ENCODE results near the gene PNKP.

Gene PNKP

DNA sequence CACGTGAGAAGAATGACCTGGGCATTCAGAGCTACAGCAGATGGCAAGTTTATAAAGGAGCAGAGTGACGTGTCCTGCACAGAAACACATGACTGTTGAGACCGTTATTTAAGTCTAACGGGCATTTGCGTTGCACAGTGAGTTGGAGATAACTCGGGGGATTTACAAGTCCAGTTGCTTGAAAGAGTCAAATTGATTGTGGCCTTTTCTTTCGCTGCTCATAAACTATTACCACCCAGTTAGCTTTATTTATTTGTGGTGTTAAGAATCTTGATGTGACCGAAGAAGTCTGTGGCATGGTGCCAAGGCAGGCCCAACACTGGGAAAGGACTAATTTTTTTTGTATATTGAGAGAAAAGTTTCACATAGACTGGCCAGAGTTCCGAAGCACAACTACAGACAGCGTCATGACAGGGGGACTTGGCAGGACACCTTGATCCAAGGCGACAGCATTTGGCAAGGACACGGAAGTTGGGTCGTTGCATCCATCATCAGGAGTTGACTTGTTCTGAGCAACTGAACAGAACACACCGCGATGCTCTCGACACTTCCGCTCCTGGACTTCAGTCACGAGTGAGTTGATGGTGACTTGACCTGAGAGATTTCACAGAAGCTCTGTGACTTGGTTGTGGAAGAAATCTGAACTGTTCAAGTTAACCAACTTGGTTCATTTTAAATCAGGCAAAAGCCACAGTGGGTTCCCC lies 28.3 kb downstream of the PNKP start:
- Mint-ChIP-seq H3K9me3 (no peaks in the 10 kb centered on the region), H3K4me1 (ENCODE audit: low read depth) (no peaks in the 10 kb centered on the region), H3K27me3 (ENCODE audit: low read depth) (no peaks in the 10 kb centered on the region), H3K36me3 (ENCODE audit: low read depth) (peaks cover 18% of the 10 kb centered on the region), H3K4me3 (no peak overlapping the region), H3K27ac (no peak overlapping the region)

DNA sequence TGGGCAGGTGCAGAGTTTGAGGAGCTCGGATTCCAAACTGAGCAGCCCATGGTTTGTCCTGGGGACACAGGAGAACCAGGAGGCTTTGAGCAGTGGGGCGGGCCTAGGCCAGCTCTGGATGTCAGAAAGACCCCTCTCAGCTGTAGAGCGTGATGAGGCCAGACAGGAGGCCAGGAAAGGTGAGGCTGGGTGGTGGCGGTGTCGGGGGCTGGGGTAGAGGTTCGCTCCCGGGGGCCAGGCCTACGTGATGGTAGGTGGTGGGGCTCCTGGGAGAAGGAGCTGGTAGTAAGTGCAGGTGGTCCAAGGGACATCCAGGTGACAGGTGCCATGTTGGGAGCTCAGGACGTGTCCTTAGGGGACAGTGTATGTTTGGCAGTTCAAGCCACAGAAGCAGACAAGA lies 30.0 kb downstream of the PNKP start:
- Mint-ChIP-seq H3K4me3 (no peak overlapping the region), H3K9me3 (no peaks in the 10 kb centered on the region), H3K27me3 (ENCODE audit: low read depth) (no peaks in the 10 kb centered on the region), H3K4me1 (ENCODE audit: low read depth) (no peaks in the 10 kb centered on the region), H3K27ac (no peak overlapping the region), H3K36me3 (ENCODE audit: low read depth) (peaks cover 28% of the 10 kb centered on the region)

DNA sequence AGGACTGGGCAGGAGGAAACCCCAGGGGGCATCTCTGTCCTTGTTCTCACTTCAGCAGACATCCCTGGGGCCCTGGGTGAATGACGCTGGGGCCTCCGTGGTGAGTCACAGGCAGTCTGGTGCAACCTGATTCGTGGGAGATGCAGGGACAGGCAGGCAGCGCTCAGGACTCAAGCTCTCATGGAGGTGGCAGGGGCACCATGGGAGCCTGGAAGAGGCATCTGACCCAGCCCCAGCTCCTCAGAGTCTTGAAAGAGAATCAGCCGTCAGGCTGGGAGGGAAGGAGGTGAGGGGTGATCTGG lies 30.4 kb downstream of the PNKP start:
- Mint-ChIP-seq H3K4me3 (no peak overlapping the region), H3K36me3 (ENCODE audit: low read depth) (peaks cover 30% of the 10 kb centered on the region)

DNA sequence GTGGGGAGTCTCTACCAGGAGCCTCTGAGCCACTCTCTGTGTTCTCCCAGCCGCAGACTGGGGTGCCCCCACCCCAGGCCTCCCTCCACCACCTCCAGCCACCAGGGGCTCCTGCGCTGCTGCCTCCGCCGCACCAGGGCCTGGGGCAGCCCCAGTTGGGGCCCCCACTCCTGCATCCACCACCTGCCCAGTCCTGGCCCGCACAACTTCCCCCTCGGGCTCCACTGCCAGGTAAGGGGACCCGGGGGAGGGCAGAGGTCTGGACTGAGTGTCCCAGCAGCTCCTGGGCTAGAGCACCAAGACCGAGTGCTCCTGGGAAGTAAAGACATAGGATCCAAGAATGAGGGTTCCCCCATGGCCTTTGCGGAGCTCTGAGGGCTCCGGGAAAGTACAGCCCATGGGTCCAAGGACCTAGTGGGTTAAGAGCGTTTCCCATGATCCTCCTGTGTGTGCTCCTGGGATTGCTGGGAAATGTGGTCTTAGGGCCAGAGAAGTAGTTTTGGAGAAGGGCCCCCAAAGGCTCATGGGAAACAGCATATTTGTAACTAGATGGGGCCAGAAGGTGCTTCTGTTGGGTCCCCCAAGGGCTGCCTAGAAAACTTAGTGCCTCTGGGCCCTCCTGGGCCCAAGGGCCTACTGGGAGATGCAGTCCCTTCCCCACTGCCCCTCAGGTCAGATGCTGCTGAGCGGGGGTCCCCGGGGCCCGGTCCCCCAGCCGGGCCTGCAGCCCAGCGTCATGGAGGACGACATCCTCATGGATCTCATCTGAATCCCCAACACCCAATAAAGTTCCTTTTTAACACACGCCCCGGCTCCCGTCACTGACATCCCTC lies 31.0 kb downstream of the PNKP start:
- H3K9me3 Mint-ChIP-seq = no peaks in the 10 kb centered on the region
- peaks cover 30% of the 10 kb centered on the region for H3K36me3 Mint-ChIP-seq (ENCODE audit: low read depth)
- no peak overlapping the region for H3K4me3 Mint-ChIP-seq
- H3K4me1 Mint-ChIP-seq (ENCODE audit: low read depth) = no peaks in the 10 kb centered on the region
- no peaks in the 10 kb centered on the region for H3K27me3 Mint-ChIP-seq (ENCODE audit: low read depth)
- no peak overlapping the region for H3K27ac Mint-ChIP-seq

More for the DNA sequence above, 30.4 kb downstream of the PNKP start:
- Mint-ChIP-seq H3K4me1 (ENCODE audit: low read depth) (no peaks in the 10 kb centered on the region), H3K27ac (no peak overlapping the region), H3K27me3 (ENCODE audit: low read depth) (no peaks in the 10 kb centered on the region), H3K9me3 (no peaks in the 10 kb centered on the region)

DNA sequence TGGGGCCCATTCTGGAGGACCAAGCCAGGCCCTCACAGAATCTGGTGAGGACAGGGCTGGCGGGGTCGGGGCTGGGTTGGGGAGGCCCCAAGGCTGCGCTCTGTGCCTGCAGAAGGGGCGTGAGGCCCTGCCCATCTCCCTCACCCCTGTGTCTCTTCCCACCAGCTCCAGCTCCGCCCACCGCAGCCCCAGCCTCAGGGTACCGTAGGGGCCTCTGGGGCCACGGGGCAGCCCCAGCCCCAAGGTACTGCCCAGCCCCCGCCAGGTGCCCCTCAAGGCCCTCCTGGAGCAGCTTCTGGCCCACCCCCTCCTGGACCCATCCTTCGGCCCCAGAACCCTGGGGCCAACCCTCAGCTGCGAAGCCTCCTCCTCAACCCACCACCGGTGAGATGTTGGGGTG lies 31.8 kb downstream of the PNKP start:
- H3K36me3 Mint-ChIP-seq (ENCODE audit: low read depth) = peaks cover 30% of the 10 kb centered on the region
- no peaks in the 10 kb centered on the region for H3K4me1 Mint-ChIP-seq (ENCODE audit: low read depth)
- no peaks in the 10 kb centered on the region for H3K27me3 Mint-ChIP-seq (ENCODE audit: low read depth)

DNA sequence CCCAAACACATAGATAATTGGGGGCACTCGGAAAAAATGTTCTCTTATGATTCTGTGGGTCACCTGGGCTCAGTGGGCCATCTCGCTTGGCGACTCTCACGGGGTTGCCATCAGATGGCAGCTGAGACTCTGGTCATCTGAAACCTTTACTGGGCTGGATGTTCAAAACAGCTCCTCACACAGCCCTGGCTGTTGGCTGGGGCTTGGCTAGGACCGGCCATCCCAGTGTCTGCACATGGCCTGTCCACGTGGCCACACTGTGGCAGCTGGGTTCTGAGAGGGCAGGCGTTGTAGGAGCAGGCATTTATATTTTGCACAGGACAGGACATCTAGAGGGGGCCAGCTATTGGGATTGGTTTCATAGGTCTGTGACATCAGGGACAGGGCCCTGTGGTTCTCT lies 33.8 kb downstream of the PNKP start:
- H3K36me3 Mint-ChIP-seq (ENCODE audit: low read depth) = peaks cover 22% of the 10 kb centered on the region
- no peaks in the 10 kb centered on the region for H3K4me1 Mint-ChIP-seq (ENCODE audit: low read depth)
- H3K27me3 Mint-ChIP-seq (ENCODE audit: low read depth) = no peaks in the 10 kb centered on the region
- no peak overlapping the region for H3K27ac Mint-ChIP-seq
- H3K9me3 Mint-ChIP-seq = no peaks in the 10 kb centered on the region
- no peak overlapping the region for H3K4me3 Mint-ChIP-seq

More for the DNA sequence above, 31.8 kb downstream of the PNKP start:
- Mint-ChIP-seq H3K9me3 (no peaks in the 10 kb centered on the region), H3K4me3 (no peak overlapping the region), H3K27ac (no peak overlapping the region)

DNA sequence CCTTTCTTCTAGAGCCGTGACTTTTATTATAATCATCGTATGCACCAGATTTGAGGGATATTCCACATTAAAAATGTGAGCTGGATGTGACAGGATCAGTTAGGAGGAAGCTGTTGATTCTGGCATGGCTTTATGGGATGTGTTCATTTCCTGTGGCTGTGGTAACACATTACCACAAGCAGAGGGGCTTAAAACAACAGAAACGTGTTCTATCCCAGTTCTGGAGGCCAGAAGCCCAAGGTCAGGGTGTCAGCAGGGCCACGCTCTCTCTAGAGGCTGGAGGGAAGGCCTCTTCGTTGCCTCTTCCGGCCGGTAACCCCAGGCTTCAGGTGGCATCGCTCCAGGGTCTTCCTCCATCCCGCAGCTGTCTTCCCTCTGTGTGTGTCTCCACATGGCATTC lies 34.8 kb downstream of the PNKP start:
- no peak overlapping the region for H3K4me3 Mint-ChIP-seq
- H3K4me1 Mint-ChIP-seq (ENCODE audit: low read depth) = no peaks in the 10 kb centered on the region
- H3K27ac Mint-ChIP-seq = no peak overlapping the region
- H3K27me3 Mint-ChIP-seq (ENCODE audit: low read depth) = no peaks in the 10 kb centered on the region
- peaks cover 18% of the 10 kb centered on the region for H3K36me3 Mint-ChIP-seq (ENCODE audit: low read depth)
- H3K9me3 Mint-ChIP-seq = no peaks in the 10 kb centered on the region

DNA sequence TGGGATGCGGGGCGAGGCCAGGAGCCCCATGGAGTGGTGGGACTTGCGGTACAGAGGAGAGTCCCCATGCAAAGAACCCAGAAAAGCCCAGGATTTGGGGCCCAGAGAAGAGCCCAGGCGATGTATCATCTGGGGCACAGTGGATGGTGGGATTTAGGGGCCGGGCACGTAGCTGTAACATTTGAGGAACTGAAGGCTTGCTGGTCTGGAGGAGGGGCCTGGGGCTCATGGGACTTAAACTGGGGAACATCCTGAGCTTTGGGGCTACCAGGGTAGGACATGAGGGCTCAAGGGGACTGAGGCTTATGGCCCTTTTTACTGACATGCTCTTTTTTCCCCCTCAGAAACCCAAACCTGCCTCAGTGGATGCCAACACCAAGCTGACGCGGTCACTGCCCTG lies 35.8 kb downstream of the PNKP start:
- Mint-ChIP-seq H3K4me3 (no peak overlapping the region), H3K27ac (no peak overlapping the region), H3K9me3 (no peaks in the 10 kb centered on the region), H3K36me3 (ENCODE audit: low read depth) (peaks cover 15% of the 10 kb centered on the region), H3K27me3 (ENCODE audit: low read depth) (no peaks in the 10 kb centered on the region), H3K4me1 (ENCODE audit: low read depth) (no peaks in the 10 kb centered on the region)

DNA sequence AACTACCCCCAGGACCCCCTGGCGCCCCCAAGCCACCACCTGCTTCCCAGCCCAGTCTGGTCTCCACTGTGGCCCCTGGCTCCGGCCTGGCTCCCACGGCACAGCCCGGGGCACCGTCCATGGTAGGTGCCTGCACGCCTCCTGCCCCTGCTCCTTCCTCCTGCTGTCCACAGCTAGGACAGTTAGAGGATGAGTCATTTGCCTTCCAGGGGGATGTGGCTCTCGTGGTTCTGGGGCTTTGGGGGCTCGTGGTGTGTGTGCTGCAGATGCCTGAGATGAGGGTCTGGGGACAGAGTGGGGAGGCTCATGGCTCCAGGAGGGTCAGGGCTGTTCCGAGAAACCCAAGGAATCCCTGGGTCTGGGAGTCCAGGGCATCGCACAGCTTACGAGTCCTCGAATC lies 36.6 kb downstream of the PNKP start:
- Mint-ChIP-seq H3K4me3 (no peak overlapping the region), H3K4me1 (ENCODE audit: low read depth) (no peaks in the 10 kb centered on the region), H3K27ac (no peak overlapping the region), H3K36me3 (ENCODE audit: low read depth) (peaks cover 15% of the 10 kb centered on the region), H3K9me3 (no peaks in the 10 kb centered on the region), H3K27me3 (ENCODE audit: low read depth) (no peaks in the 10 kb centered on the region)

DNA sequence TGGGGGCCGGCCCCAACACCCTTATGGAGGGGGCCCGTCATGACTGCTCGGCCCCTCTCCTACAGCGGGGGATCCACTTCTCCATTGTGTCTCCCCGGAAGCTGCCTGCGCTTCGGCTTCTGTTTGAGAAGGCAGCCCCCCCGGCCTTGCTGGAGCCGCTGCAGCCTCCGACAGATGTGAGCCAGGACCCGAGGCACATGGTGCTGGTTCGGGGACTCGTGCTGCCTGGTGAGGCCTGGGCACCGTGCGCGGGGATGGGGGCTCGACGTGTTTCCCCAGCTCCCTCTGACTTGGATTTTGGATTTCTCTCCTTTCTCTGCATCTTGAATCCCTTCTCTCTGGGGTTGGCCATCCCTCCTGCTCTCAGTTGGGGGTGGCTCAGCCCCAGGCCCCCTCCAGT lies 37.7 kb downstream of the PNKP start:
- Mint-ChIP-seq H3K27ac (no peak overlapping the region), H3K4me3 (no peak overlapping the region), H3K27me3 (ENCODE audit: low read depth) (no peaks in the 10 kb centered on the region), H3K36me3 (ENCODE audit: low read depth) (peaks cover 13% of the 10 kb centered on the region), H3K9me3 (no peaks in the 10 kb centered on the region), H3K4me1 (ENCODE audit: low read depth) (no peaks in the 10 kb centered on the region)

DNA sequence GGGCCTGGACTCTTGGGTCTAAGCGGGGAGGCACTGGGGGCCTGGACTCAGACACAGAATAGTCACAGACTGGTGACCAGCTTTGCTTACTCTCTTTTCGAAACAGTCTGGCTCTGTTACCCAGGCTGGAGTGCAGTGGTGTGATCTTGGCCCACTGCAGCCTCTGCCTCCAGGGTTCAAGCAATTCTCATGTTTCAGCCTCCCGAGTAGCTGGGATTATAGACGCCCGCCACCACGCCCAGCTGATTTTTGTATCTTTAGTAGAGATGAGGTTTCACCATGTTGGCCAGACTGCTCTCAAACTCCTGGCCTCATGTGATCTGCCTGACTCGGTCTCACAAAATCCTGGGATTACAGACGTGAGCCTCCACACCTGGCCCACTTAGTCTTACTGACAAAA lies 38.2 kb downstream of the PNKP start:
- peaks cover 11% of the 10 kb centered on the region for H3K36me3 Mint-ChIP-seq (ENCODE audit: low read depth)
- H3K27ac Mint-ChIP-seq = no peak overlapping the region
- no peak overlapping the region for H3K4me3 Mint-ChIP-seq
- H3K9me3 Mint-ChIP-seq = no peaks in the 10 kb centered on the region
- H3K4me1 Mint-ChIP-seq (ENCODE audit: low read depth) = no peaks in the 10 kb centered on the region
- H3K27me3 Mint-ChIP-seq (ENCODE audit: low read depth) = no peaks in the 10 kb centered on the region

DNA sequence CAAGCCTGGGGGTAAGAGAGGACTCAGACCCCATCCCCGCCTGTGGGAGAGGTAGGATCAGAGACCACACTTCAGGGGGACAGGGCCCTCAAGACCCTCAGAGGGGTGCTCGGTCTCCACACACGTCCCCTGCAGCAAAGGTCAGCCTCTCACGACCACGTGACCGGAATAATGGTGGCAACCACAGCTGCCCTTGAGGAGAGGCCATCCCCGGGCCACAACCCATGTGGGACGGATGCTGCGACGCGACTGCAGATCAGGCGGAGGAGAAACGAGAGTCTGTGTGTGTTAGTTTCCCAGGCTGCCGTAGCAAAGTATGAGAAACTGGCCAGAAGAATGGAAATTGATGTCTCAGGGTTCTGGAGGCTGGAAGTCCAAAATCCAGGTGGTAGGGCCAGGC lies 40.3 kb downstream of the PNKP start:
- no peaks in the 10 kb centered on the region for H3K4me1 Mint-ChIP-seq (ENCODE audit: low read depth)
- no peak overlapping the region for H3K4me3 Mint-ChIP-seq
- no peaks in the 10 kb centered on the region for H3K9me3 Mint-ChIP-seq
- H3K27me3 Mint-ChIP-seq (ENCODE audit: low read depth) = no peaks in the 10 kb centered on the region
- no peaks in the 10 kb centered on the region for H3K36me3 Mint-ChIP-seq (ENCODE audit: low read depth)
- no peak overlapping the region for H3K27ac Mint-ChIP-seq

DNA sequence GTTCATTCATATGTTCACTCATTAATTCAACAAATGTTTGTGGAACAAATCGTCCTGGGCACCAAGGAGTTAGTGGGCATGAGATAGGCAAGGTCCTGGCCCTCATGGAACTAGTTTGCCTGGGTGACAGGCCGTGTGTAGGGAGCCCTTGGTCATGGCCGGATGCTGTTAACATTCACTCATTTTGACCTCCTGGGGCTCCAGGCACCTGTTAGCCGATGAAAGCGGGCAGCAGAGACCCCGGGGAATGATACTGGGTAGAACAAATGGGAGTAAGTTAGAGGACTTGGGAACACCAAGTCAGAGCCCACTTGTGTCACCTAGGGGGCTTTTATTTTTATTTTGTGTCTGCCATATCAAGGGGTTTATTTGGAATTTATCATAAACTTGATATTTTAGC lies 42.7 kb downstream of the PNKP start:
- Mint-ChIP-seq H3K9me3 (no peaks in the 10 kb centered on the region), H3K4me1 (ENCODE audit: low read depth) (peaks cover 3% of the 10 kb centered on the region), H3K36me3 (ENCODE audit: low read depth) (peaks cover 5% of the 10 kb centered on the region), H3K27ac (no peak overlapping the region), H3K4me3 (no peak overlapping the region), H3K27me3 (ENCODE audit: low read depth) (no peaks in the 10 kb centered on the region)

DNA sequence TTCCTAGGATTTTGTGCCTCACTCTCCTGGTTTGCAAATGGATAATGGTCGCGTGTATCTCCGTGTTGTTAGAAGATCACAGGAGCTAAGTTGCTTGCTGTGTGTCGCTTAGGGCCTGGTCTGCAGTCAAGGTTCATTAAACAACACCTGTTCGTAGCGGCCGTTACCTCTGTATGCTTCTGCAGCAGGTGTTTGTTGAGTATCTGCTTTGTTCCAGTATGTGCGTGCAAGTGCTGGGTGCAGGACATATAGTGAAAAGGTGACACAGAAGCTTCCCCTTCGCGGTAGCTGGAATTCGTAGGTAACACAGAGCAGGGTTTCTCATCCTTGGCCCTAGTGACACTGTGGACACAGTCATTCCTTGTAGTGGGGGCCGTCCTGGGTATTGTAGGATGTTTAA lies 43.9 kb downstream of the PNKP start:
- Mint-ChIP-seq H3K36me3 (ENCODE audit: low read depth) (peaks cover 5% of the 10 kb centered on the region), H3K4me3 (no peak overlapping the region), H3K27me3 (ENCODE audit: low read depth) (no peaks in the 10 kb centered on the region), H3K9me3 (no peaks in the 10 kb centered on the region), H3K4me1 (ENCODE audit: low read depth) (peaks cover 11% of the 10 kb centered on the region), H3K27ac (no peak overlapping the region)

DNA sequence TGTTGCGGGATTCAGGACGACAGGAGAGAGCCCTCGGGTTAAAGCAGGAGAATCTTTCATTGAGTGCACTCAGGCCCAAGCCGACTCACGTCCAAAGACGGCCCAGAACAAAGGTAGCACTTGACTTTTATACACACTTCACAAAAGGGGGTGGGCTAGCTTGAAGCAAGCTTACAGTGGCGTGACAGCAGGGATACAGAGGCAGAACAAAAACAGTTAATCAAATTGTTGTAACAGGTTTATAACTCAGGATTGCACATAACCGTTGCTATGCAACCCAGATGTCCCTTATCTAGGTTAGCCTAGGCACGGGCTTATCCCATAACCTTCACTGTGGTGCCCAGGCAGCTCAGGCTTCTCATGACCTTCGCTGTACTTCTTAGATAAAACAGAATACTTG lies 47.3 kb downstream of the PNKP start:
- Mint-ChIP-seq H3K4me1 (ENCODE audit: low read depth) (peaks cover 17% of the 10 kb centered on the region), H3K36me3 (ENCODE audit: low read depth) (peaks cover 5% of the 10 kb centered on the region), H3K9me3 (no peaks in the 10 kb centered on the region), H3K4me3 (no peak overlapping the region), H3K27ac (no peak overlapping the region), H3K27me3 (ENCODE audit: low read depth) (no peaks in the 10 kb centered on the region)

All from T-helper 1 cell treated with Interleukin-12 subunit alpha and Interleukin-12 subunit beta and Interleukin-4 antibody, amounts not matched to agents 30 μg/mL and 1 μg/mL, for 36 hours (primary cell).